Retinal pigment epithelial cell (primary cell): ENCODE results near the gene MRTFA.
"Not testable (repeated sequence)": the region's sequence is repeated elsewhere in the genome, so short reads cannot be mapped to it uniquely, and the experiment has no call there.

Source experiments
- DNase-seq: peaks from one replicate; pipeline ENCODE4 v3.0.0-alpha.2; 2010; ENCODE audit warnings: low read depth
- H3K4me3 ChIP-seq: 2 replicates; pipeline ENCODE4 v1.5.1; 2011; ENCODE audit warnings: mild to moderate bottlenecking, low read length, control low read depth, moderate library complexity
- TF ChIP-seq, protein P1 (sequence below): conservative IDR thresholded peaks from 2 replicates; pipeline ENCODE4 v1.5.1; 2011; ENCODE audit warnings: low read depth, low read length, control low read depth, inconsistent platforms

MRTFA gene

DNA sequence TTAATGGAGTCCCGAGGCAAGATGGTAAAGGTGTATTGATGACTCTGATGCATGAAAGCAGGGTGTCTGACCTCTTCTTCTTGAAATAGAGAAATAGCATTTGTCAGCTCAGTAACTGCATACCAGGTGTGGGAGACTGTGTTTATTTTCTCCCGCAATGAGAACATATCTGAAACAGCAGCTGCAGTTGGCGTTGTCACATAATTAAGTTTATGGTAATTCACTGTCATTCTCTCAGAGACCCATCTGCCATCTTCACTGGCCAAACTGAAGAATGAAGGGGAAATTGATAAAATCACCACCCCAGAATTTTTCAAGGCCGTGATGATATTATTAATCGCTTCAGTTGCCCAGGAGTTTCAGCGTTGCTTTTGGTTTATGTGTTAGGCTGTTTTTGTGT, 22.6 kb upstream of the MRTFA start:
- H3K4me3 ChIP-seq, result no peak overlapping the region

DNA sequence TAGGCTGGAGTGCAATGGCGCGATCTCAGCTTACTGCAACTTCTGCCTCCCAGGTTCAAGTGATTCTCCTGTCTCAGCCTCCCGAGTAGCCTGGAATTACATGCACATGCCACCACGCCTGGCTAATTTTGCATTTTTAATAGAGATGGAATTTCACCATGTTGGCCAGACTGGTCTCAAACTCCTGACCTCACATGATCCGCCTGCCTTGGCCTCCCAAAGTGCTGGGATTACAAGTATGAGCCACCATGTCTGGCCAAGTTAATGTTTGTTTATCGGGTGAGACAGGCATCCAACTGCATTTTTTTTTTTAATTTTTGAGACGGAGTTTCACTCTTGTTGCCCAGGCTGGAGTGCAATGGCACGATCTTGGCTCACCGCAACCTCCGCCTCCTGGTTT, 20.1 kb upstream of the MRTFA start:
- H3K4me3 ChIP-seq, result not testable (repeated sequence)

More for the DNA sequence above, 22.6 kb upstream of the MRTFA start:
- no peak for DNase-seq
- TF ChIP-seq, protein P1, sequence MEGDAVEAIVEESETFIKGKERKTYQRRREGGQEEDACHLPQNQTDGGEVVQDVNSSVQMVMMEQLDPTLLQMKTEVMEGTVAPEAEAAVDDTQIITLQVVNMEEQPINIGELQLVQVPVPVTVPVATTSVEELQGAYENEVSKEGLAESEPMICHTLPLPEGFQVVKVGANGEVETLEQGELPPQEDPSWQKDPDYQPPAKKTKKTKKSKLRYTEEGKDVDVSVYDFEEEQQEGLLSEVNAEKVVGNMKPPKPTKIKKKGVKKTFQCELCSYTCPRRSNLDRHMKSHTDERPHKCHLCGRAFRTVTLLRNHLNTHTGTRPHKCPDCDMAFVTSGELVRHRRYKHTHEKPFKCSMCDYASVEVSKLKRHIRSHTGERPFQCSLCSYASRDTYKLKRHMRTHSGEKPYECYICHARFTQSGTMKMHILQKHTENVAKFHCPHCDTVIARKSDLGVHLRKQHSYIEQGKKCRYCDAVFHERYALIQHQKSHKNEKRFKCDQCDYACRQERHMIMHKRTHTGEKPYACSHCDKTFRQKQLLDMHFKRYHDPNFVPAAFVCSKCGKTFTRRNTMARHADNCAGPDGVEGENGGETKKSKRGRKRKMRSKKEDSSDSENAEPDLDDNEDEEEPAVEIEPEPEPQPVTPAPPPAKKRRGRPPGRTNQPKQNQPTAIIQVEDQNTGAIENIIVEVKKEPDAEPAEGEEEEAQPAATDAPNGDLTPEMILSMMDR, result no peak

DNA sequence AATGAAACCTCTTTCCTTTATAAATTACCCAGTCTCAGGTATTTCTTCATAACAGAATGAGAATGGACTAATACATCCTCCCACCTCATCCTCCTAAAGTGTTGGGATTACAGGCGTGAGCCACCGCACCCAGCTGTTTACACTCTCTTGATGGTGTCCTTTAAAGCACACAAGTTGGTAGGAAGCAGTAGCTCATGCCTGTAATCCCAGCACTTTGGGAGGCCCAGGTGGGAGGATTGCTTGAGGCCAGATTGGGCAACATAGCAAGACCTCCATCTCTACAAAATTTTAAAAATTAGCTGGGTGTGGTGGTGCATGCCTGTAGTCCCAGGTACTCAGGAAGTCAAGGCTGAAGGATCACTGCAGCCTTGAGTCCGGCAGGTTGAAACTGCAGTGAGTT, 19.4 kb upstream of the MRTFA start:
- not testable (repeated sequence) for H3K4me3 ChIP-seq, DNase-seq

More for the DNA sequence above, 20.1 kb upstream of the MRTFA start:
- DNase-seq, result not testable (repeated sequence)

DNA sequence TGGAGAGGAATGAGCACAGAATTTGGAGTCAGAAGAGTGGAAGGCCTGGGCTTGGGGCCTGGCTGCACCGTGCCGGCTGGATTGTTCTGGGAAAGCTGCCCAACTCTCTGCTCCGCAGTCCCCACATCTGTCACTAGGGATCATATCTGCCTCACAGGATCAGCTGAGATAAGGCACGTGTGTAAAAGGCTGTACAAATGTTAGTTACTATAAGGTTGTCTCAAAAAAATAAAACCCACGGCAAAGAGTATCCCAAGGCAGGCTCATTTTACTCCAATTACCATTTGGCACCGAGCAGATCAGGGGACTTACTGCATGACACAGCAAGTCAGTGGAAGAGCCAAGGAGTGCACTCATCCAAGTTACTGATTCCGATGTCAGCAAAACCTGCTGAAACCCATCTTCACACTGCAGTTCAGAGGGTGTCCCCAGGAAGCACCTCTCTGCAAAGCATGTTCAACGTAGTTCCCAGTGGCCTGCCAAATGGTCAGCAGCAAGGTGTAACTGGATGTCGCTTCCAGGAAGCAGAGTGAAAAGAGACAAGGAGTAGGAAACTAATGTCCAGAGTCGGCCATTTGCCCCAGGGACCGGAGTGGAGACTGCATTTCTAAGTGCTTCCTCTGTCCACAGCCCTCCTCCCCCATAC, 18.1 kb upstream of the MRTFA start:
- DNase-seq, result peak; percentile 63
- no peak overlapping the region for H3K4me3 ChIP-seq
- TF ChIP-seq, protein P1, result peak; percentile 16

DNA sequence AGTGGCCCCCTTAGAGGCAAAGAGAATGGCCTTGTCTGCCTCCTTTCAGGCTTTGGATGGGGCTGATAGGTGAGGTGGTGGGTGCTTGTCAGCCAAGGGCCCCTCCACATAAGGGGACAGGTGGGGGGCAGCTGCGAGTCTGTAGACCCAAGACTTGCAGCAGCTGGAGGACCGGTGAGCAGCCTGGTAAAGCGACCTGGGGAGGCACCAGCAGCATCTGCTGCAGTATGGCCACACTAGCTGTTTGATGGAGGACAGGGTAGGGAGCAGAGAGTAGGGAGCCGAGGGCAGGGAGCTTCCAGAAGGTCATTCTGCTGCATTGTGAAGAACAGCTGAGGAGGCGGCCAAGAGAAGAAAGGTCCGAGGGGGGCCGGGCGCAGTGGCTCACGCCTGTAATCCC, 16.8 kb upstream of the MRTFA start:
- TF ChIP-seq, protein P1, result no peak
- no peak overlapping the region for H3K4me3 ChIP-seq
- DNase-seq, result no peak

DNA sequence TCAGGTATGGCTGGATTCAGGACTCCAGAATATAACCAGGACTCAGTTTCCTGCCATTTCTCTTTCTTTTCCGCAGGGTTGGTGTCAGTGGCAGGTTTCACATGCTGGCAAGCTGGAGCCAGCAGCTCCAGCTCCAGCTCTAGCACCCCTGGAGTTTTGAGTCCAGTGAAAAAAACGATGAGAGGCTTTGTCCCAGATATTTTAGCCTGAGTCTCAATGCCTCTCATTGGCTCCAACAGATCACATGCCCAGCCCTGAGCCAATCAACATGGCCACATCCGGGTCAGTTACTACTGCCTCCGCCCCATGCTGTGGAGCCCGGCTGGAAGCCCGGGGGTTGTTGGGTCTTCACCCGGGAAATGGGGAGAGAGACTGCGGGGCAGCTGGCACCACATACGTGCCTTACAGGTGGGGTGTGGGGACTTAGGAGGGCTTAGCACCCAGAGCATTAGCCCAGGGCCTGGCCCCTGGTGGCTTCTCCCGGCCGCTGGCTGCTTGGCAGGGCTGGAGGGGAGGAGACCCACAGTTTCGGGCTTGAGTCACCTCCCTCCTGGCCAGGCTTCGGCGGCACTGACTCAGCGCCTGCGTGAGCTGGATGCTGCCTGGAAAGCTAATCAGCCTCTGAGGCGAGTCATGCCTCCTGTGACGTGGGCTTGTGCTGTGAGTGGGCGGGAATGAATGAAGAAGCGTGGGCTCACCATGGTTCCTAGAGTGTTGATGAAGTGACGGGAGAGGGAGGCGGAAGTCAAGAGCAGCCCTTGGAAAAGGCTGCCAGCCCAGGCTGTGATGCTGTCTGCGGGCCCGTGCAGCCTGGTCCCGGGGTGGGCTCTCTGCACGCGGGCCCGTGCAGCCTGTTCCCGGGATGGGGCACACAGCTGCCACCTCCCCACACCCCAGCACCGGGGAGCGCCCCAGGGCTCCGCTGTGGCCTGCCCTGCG, 15.3 kb upstream of the MRTFA start:
- peak; percentile 98 for DNase-seq
- TF ChIP-seq, protein P1, result peak; percentile 13
- peak overlapping the region; percentile 75 for H3K4me3 ChIP-seq

DNA sequence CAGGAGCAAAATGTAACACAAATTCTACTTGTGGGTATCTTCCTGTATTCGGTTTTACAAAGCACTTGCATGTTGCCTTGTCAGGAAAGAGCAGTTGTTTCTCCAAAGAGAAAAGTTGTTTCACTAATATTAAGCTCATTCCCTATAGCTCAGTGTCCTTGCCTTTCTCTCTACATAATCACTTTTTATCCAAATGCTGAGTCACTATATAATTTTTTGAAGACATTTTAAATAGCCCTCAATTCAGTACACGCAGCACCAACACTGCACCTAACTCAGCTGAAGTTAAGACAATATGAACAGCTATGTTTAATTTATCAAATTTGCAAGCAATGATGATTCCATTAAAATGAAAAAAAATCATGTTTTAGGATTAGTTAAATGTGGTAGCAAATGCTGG, 14.5 kb upstream of the MRTFA start:
- H3K4me3 ChIP-seq, result no peak overlapping the region
- TF ChIP-seq, protein P1, result no peak
- no peak for DNase-seq

DNA sequence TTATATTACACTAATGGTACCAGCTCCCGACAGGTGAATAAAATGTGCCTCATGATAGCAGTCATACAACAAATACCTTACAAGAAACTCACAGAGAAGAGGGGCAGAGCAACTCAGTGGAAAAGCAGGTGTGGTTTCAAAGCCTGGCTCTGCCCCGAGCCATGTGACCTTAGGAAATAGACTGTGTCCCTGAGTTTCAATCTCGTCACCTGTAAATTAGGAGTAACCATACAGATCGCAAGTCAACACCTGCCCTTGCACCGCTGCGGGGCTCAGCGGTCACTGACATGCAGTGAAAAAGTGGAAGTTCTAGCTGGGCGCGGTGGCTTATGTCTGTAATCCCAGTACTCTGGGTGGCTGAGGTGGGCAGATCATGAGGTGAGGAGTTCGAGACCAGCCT, 11.9 kb upstream of the MRTFA start:
- no peak overlapping the region for H3K4me3 ChIP-seq
- TF ChIP-seq, protein P1, result no peak
- no peak for DNase-seq
